Thoracic aorta (tissue), 2 donors: Measurements from ENCODE around the gene EIF6. TPM values are rescaled to one million over a fixed set of nuclear protein-coding genes. Genes with fewer than 3 reads are reported as not detected.

Experiments used
- ATAC-seq: fragments of 150-250 bp; one replicate; pipeline ENCODE4 v1.8.0; 2017; ENCODE audit warnings: low read depth; ENCODE audit not compliant: insufficient number of reproducible peaks, low FRiP score
- DNase-seq: peaks from one replicate; pipeline ENCODE4 v3.0.0-alpha.2; 2020; ENCODE audit warnings: low spot score
- H3K27ac ChIP-seq, 2 donors: fragments of 200-600 bp; sonication (generic); 1 replicate in 1 of 2; 2 replicates in 1 of 2; pipeline ENCODE4 v1.5.1; 2016; ENCODE audit warnings: mild to moderate bottlenecking in 2 of 2, moderate library complexity in 2 of 2
- H3K27me3 ChIP-seq: fragments of 200-600 bp; sonication (generic); replicated peaks from 2 replicates; pipeline ENCODE4 v1.6.0; 2016; ENCODE audit warnings: mild to moderate bottlenecking; ENCODE audit not compliant: insufficient read depth
- H3K36me3 ChIP-seq: fragments of 200-600 bp; sonication (generic); one replicate; pipeline ENCODE4 v1.5.1; 2016
- H3K4me1 ChIP-seq, 2 donors: fragments of 200-600 bp; sonication (generic); 1 replicate in 1 of 2; 2 replicates in 1 of 2; pipeline versions ENCODE4 v1.5.1 to v1.6.0; 2016; ENCODE audit warnings: low read depth in 2 of 2, mild to moderate bottlenecking in 1 of 2; ENCODE audit not compliant: control insufficient read depth in 1 of 2
- H3K4me3 ChIP-seq: fragments of 200-600 bp; sonication (generic); 2 replicates; pipeline ENCODE4 v1.5.1; 2016; ENCODE audit warnings: mild to moderate bottlenecking
- H3K9me3 ChIP-seq: fragments of 200-600 bp; sonication (generic); 2 replicates; pipeline ENCODE4 v1.5.1; 2016
- total RNA-seq, 2 donors: library from RNA; depleted of rRNA; stranded (reverse); fragments of >200 nt; gene quantifications; one replicate each; pipeline versions ENCODE4 v1.1.0 to v1.2.3, GENCODE V29; 2016
- TF ChIP-seq, protein P1 (sequence below): fragments of 200-600 bp; sonication (generic); IDR thresholded peaks from one replicate; pipeline ENCODE4 v1.5.1; 2019; ENCODE audit warnings: antibody characterized with exemption

EIF6 gene
- total RNA-seq, 2 donors from 2014 or later = 46.2 to 76.6 TPM

DNA sequence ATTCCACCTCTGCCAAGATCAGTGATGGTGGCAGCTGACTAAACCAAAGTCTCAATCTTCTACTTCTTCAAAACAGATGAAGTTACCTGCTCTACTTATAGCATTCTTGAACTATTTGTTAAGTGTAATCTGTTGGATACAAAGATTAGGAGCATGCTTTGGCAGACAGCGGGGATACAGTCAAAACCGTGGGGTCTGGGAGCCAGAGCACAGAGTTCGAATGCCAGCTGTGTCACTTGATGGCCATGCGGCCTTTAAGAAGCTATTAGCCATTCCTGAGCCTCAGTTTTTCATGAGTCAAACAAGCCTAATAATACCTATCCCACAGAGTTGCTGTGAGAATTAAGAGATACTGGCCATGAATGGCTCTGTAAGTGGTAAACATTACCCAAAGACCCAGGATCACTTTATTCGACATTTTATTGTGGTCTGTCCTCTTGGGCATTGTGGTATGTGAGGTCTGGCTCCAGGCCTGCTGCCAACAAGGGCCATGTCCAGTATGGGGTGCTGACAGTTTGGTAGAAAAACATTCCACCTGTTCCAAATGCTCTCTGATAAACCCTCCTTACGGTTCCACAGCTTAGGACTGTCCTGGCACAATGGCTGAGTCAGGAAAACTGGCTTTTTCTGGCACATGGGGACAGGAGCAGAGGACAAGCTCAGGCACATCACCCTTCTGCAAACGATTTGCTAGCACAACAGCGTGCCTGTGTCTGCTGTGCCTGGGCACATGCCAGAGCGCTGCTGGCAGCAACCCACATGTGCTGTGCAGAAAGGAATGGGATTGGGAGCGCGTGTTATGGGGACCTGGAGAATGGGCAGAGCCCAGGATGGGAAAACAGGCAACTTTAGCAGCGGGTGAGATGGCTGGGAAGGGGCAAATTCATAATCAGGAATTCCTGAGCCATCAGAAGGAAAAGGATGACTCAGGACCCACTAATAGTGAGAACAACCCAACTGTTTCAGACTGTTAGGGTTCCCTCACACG is 23.4 kb upstream of the EIF6 start:
- H3K27ac ChIP-seq = peak overlapping the region; percentile 78 to 83
- peak; percentile 35 for DNase-seq
- no peaks in the 10 kb centered on the region for H3K9me3 ChIP-seq
- H3K36me3 ChIP-seq = no peaks in the 10 kb centered on the region
- no peak overlapping the region for H3K4me3 ChIP-seq
- H3K4me1 ChIP-seq = peaks cover 32 to 40% of the 10 kb centered on the region in 2 donors
- ATAC-seq = peak; percentile 18
- TF ChIP-seq, protein P1, sequence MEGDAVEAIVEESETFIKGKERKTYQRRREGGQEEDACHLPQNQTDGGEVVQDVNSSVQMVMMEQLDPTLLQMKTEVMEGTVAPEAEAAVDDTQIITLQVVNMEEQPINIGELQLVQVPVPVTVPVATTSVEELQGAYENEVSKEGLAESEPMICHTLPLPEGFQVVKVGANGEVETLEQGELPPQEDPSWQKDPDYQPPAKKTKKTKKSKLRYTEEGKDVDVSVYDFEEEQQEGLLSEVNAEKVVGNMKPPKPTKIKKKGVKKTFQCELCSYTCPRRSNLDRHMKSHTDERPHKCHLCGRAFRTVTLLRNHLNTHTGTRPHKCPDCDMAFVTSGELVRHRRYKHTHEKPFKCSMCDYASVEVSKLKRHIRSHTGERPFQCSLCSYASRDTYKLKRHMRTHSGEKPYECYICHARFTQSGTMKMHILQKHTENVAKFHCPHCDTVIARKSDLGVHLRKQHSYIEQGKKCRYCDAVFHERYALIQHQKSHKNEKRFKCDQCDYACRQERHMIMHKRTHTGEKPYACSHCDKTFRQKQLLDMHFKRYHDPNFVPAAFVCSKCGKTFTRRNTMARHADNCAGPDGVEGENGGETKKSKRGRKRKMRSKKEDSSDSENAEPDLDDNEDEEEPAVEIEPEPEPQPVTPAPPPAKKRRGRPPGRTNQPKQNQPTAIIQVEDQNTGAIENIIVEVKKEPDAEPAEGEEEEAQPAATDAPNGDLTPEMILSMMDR = no peak
- H3K27me3 ChIP-seq = no peaks in the 10 kb centered on the region

DNA sequence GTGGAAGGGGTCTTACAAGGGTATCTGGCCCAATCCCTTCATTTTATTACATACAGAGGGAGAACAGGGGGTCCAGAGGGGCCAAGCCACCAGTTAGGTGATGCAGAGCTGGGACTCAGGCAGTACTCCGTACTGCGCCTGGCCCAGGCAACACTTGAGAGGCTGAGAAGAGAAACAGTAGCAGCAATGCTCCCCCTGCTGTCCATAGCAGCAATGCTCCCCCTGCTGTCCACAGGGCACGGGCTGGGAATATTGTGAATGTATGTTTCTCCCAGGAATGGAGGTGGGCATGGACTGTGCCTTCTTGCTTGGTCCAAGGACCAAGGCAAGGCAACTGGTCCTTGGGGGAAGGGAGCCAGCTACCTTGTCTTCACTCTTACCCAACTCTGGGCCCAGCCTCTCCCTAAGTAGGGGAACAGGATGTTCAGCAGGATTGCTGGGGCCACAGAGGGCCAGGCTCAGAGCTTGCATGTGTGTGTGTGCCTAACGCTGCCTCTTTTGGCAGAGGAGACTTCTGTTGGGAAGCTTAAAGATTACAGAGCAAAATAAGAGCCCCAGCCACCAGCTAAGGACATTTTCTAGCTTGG is 22.5 kb upstream of the EIF6 start:
- no peak overlapping the region for H3K4me3 ChIP-seq
- no peak for ATAC-seq
- TF ChIP-seq, protein P1 = peak; percentile 46
- peaks cover 32 to 40% of the 10 kb centered on the region in 2 donors for H3K4me1 ChIP-seq
- H3K27ac ChIP-seq = peak overlapping the region; percentile 78 to 83
- no peaks in the 10 kb centered on the region for H3K27me3 ChIP-seq
- H3K9me3 ChIP-seq = no peaks in the 10 kb centered on the region
- no peak for DNase-seq
- H3K36me3 ChIP-seq = no peaks in the 10 kb centered on the region

DNA sequence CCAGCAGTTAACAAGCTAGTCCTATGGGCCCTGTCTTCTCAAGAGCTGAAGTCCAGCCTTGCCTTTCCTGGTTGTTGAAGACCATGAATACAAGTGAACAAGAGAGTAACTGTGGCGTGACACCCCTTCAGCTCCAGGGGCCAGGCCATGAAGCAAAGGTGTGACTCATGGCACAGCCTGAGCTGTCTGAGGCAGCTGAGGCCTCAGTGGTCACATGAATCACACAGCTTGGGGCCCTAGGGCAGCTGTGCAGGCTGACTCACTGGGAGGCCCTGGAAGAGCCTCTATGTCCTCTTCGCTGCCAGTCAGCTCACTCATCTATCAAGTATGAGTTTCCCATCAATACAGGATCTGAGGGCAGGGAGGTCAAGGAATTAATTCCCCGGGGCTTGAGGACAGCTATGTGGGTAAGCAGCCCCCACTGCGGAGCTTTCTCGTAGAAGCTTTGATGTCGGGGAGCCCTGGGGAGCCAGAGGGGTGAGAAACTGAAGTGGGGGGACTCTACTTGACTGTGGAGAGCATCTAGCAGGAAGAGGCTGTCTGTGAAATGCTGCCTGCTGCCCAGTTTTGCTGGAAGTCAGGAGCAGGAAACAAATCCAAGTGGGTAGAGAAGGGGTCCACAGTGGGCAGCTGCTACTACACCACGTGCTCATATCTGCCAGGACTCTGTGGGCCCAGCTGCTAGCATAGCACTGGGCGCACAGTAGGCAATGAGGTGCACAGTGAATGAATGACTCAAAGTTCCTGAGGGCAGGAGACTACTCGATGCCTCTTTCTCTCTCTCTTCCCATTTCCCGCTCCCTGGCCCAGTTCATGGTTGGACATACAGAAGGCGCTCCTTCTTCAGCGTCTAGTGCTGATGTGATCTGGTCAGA is 21.3 kb upstream of the EIF6 start:
- DNase-seq (peak; percentile 38), ATAC-seq (peak; percentile 32)
- no peaks in the 10 kb centered on the region for H3K9me3 ChIP-seq
- H3K36me3 ChIP-seq = no peaks in the 10 kb centered on the region
- H3K27me3 ChIP-seq = no peaks in the 10 kb centered on the region
- H3K4me3 ChIP-seq = no peak overlapping the region
- H3K4me1 ChIP-seq = peaks cover 32 to 40% of the 10 kb centered on the region in 2 donors
- H3K27ac ChIP-seq = peak overlapping the region; percentile 78 to 83
- TF ChIP-seq, protein P1 = no peak

DNA sequence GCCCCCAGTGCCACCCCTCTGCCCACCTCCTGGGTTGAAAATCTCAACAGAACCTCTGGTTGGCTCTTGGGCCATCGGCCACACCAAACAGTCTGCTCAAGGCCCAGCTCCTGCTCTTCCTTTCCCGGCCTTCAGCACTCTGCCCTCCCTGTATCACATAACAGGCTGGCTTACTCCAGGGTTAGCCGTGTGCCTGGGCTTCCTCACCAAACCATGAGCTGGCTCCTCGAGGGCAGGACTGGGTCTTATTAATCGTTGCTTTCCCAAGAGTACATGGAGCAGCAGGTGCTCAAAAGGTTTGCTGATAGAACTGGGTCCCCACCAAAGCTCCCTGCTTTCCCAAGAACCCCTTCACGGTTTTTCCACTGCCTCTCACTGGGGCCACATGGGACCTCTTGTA is 20.4 kb upstream of the EIF6 start:
- DNase-seq (no peak), ATAC-seq (no peak)
- peaks cover 32 to 40% of the 10 kb centered on the region in 2 donors for H3K4me1 ChIP-seq
- no peak overlapping the region for H3K4me3 ChIP-seq
- H3K9me3 ChIP-seq = no peaks in the 10 kb centered on the region
- H3K27ac ChIP-seq = peak overlapping the region in 1 of 2 donors; percentile 83
- no peaks in the 10 kb centered on the region for H3K36me3 ChIP-seq
- H3K27me3 ChIP-seq = no peaks in the 10 kb centered on the region
- TF ChIP-seq, protein P1 = no peak
